OCI-LY3 (cell line): ENCODE measurements around the gene MDFIC2.

Source experiments
- H2AFZ ChIP-seq: fragments of 200-600, 300-600 bp; shearing (Covaris generic); 2 replicates; pipeline ENCODE4 v1.6.0; 2014; ENCODE audit warnings: antibody characterized with exemption, low read depth, low read length
- H3K27ac ChIP-seq: fragments of 200-600, 300-600 bp; sonication (generic); 2 replicates; pipeline ENCODE4 v1.5.1; 2014; ENCODE audit warnings: mild to moderate bottlenecking, low read length, moderate library complexity, mixed read lengths
- H3K27me3 ChIP-seq: fragments of 200-600, 300-600 bp; sonication (generic); 2 replicates; pipeline ENCODE4 v1.6.1; 2014; ENCODE audit warnings: low read depth, low read length, mixed read lengths
- H3K36me3 ChIP-seq: fragments of 200-600, 300-600 bp; sonication (generic); replicated peaks from 2 replicates; pipeline ENCODE3; 2014; ENCODE audit warnings: low read depth, low read length, mixed read lengths
- H3K4me1 ChIP-seq: fragments of 300-600, 200-600 bp; sonication (generic); 2 replicates; pipeline ENCODE4 v1.6.1; 2014; ENCODE audit warnings: low read length, mixed read lengths
- H3K4me2 ChIP-seq: fragments of 200-600, 300-600 bp; sonication (generic); 2 replicates; pipeline ENCODE4 v1.6.1; 2014; ENCODE audit warnings: low read length, mixed read lengths
- H3K4me3 ChIP-seq: fragments of 300-600, 200-600 bp; sonication (generic); 2 replicates; pipeline ENCODE4 v1.5.1; 2014; ENCODE audit warnings: antibody characterized with exemption, mild to moderate bottlenecking, low read length, moderate library complexity
- H3K79me2 ChIP-seq: fragments of 300-600, 200-600 bp; shearing (Covaris generic); 2 replicates; pipeline ENCODE4 v1.6.1; 2014; ENCODE audit warnings: mild to moderate bottlenecking, low read length, mixed read lengths
- H3K9ac ChIP-seq: fragments of 300-600, 200-600 bp; shearing (Covaris generic); 2 replicates; pipeline ENCODE4 v1.6.0; 2014; ENCODE audit warnings: mild to moderate bottlenecking, low read length, moderate library complexity
- H3K9me3 ChIP-seq: fragments of 200-600, 300-600 bp; shearing (Covaris generic); 2 replicates; pipeline ENCODE4 v1.6.1; 2014; ENCODE audit warnings: low read length, mixed read lengths; ENCODE audit not compliant: insufficient read depth
- H4K20me1 ChIP-seq: fragments of 200-600, 300-600 bp; sonication (generic); 2 replicates; pipeline ENCODE4 v1.6.1; 2016; ENCODE audit warnings: low read length, mixed read lengths; ENCODE audit not compliant: insufficient read depth
- CTCF ChIP-seq: fragments of 200-600, 300-600 bp; sonication (generic); IDR thresholded peaks from 2 replicates; pipeline ENCODE4 v1.5.1; 2014; ENCODE audit warnings: antibody characterized with exemption, low read length, low read depth
- EZH2phosphoT487 ChIP-seq: fragments of 200-600 bp; shearing (Covaris generic); IDR thresholded peaks from 2 replicates; pipeline ENCODE4 v1.6.1; 2018; ENCODE audit warnings: antibody characterized with exemption, mixed run types, low read depth

Gene MDFIC2

GRCh38 chr3:70276901-70277300, 35.5 kb downstream of the MDFIC2 start:
- Histone ChIP-seq H3K4me3 (no peak overlapping the region), H3K4me1 (no peaks in the 10 kb centered on the region), H3K27me3 (no peaks in the 10 kb centered on the region; the same call in 1 of the 2 replicates), H3K4me2 (no peak overlapping the region), H3K9ac (no peak overlapping the region), H3K36me3 (no peaks in the 10 kb centered on the region), H3K79me2 (no peaks in the 10 kb centered on the region), H2AFZ (no peak overlapping the region), H3K9me3 (no peaks in the 10 kb centered on the region), H3K27ac (no peak overlapping the region), H4K20me1 (no peaks in the 10 kb centered on the region)
- TF ChIP-seq CTCF (no peak), EZH2phosphoT487 (no peak)

GRCh38 chr3:70273492-70273891, 38.9 kb downstream of the MDFIC2 start:
- Histone ChIP-seq H4K20me1 (no peaks in the 10 kb centered on the region), H3K27me3 (no peaks in the 10 kb centered on the region), H3K4me2 (no peak overlapping the region), H3K4me1 (no peaks in the 10 kb centered on the region), H3K9ac (no peak overlapping the region), H3K4me3 (no peak overlapping the region), H3K27ac (no peak overlapping the region), H3K79me2 (no peaks in the 10 kb centered on the region), H3K36me3 (no peaks in the 10 kb centered on the region), H2AFZ (no peak overlapping the region), H3K9me3 (no peaks in the 10 kb centered on the region)
- TF ChIP-seq CTCF (no peak), EZH2phosphoT487 (no peak)

GRCh38 chr3:70272798-70273197, 39.6 kb downstream of the MDFIC2 start:
- no peak overlapping the region; the same call in 1 of the 2 replicates for H2AFZ ChIP-seq
- no peak overlapping the region for H3K9ac ChIP-seq
- no peaks in the 10 kb centered on the region for H3K79me2 ChIP-seq
- no peaks in the 10 kb centered on the region for H3K36me3 ChIP-seq
- no peaks in the 10 kb centered on the region for H3K9me3 ChIP-seq
- H3K4me1 ChIP-seq: no peaks in the 10 kb centered on the region
- TF ChIP-seq EZH2phosphoT487 (no peak), CTCF (no peak)
- H3K4me2 ChIP-seq: no peak overlapping the region
- H4K20me1 ChIP-seq: no peaks in the 10 kb centered on the region
- no peaks in the 10 kb centered on the region for H3K27me3 ChIP-seq
- H3K4me3 ChIP-seq: no peak overlapping the region
- H3K27ac ChIP-seq: no peak overlapping the region

- Histone ChIP-seq H4K20me1 (no peaks in the 10 kb centered on the region), H3K4me3 (no peak overlapping the region), H3K4me2 (no peak overlapping the region), H3K9me3 (no peaks in the 10 kb centered on the region), H3K9ac (no peak overlapping the region), H2AFZ (no peak overlapping the region), H3K27me3 (no peaks in the 10 kb centered on the region), H3K36me3 (no peaks in the 10 kb centered on the region), H3K79me2 (no peaks in the 10 kb centered on the region), H3K27ac (no peak overlapping the region), H3K4me1 (no peaks in the 10 kb centered on the region)
- no peak for TF ChIP-seq EZH2phosphoT487
- no peak for TF ChIP-seq CTCF
Measured at GRCh38 chr3:70264122-70264780, 48.2 kb downstream of the MDFIC2 start.
